WERI-Rb-1 (cell line): ENCODE measurements around the gene STXBP6.

Experiments used
- DNase-seq: peaks from one replicate; pipeline ENCODE4 v3.0.0-alpha.2; 2020
- H3K27ac ChIP-seq: fragments of 250-450 bp; sonication (Bioruptor Pico); 2 replicates; pipeline ENCODE4 v1.5.1; 2020; ENCODE audit warnings: mild to moderate bottlenecking, moderate library complexity
- H3K27me3 ChIP-seq: fragments of 250-450 bp; sonication (Bioruptor Pico); 2 replicates; pipeline ENCODE4 v1.5.1; 2021; ENCODE audit warnings: mild to moderate bottlenecking, low read depth, moderate library complexity; ENCODE audit not compliant: insufficient read depth, severe bottlenecking
- H3K36me3 ChIP-seq: fragments of 250-450 bp; sonication (Bioruptor Pico); 2 replicates; pipeline ENCODE4 v1.5.1; 2020; ENCODE audit warnings: mild to moderate bottlenecking, moderate library complexity
- H3K4me3 ChIP-seq: 2 replicates; pipeline ENCODE4 v1.5.1; 2011; ENCODE audit warnings: low read depth, mild to moderate bottlenecking, control low read depth, low read length
- H3K9me3 ChIP-seq: fragments of 250-450 bp; sonication (Bioruptor Pico); 2 replicates; pipeline ENCODE4 v1.5.1; 2021; ENCODE audit warnings: mild to moderate bottlenecking, moderate library complexity; ENCODE audit not compliant: severe bottlenecking
- TF ChIP-seq, protein P1 (sequence below): IDR thresholded peaks from 2 replicates; pipeline ENCODE4 v1.5.1; 2011; ENCODE audit warnings: low read depth, mild to moderate bottlenecking, control low read depth, inconsistent platforms, low read length

STXBP6 gene

DNA sequence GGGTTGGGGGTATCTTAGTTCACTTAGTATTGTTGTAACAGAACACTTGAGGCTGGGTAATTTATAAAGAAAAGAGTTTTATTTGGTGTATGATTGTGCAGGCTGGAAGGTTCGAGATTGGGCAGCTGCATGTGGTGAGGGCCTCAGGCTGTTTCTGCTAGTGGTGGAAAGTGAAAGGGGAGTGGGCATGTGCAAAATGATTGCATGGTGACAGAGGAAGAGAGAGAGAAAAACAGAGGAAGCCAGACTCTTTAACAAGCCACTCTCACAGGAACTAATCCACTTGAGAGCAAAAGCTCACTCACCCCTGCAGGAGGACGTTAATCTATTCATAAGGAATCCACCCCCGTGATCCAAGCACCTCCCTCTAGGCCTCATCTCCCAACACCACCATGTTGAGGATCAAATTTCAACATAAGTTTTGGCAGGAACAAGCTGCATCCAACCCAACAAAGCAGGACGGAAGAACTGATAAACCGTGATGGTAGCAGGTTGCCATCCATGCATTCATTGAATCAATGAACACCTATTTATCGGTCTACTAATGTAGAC is 251.0 kb downstream of the STXBP6 start:
- DNase-seq = no peak
- Histone ChIP-seq H3K9me3 (no peaks in the 10 kb centered on the region), H3K36me3 (no peaks in the 10 kb centered on the region), H3K27me3 (peaks cover 66% of the 10 kb centered on the region), H3K27ac (no peak overlapping the region), H3K4me3 (no peak overlapping the region)
- TF ChIP-seq, protein P1, sequence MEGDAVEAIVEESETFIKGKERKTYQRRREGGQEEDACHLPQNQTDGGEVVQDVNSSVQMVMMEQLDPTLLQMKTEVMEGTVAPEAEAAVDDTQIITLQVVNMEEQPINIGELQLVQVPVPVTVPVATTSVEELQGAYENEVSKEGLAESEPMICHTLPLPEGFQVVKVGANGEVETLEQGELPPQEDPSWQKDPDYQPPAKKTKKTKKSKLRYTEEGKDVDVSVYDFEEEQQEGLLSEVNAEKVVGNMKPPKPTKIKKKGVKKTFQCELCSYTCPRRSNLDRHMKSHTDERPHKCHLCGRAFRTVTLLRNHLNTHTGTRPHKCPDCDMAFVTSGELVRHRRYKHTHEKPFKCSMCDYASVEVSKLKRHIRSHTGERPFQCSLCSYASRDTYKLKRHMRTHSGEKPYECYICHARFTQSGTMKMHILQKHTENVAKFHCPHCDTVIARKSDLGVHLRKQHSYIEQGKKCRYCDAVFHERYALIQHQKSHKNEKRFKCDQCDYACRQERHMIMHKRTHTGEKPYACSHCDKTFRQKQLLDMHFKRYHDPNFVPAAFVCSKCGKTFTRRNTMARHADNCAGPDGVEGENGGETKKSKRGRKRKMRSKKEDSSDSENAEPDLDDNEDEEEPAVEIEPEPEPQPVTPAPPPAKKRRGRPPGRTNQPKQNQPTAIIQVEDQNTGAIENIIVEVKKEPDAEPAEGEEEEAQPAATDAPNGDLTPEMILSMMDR = no peak

DNA sequence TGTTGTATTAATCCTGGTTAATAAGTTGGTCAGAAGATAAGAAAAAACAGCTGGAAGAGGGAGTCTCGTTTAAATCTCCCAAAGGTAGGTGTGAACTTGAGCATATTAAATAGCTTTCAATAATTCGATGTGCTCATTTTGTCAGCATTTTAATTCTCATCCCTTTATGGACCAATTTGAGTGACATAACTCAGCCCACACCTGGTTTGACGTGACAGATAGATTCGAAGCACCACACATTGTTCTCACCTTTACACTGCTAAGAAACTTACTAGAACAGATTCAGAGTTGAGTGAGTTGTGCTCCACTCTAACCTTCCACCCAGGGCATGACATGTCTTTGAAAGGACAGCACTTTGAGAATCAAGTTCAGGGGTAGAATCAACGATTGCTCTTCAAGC is 254.5 kb downstream of the STXBP6 start:
- no peak overlapping the region for H3K4me3 ChIP-seq
- H3K27me3 ChIP-seq = peaks cover 46% of the 10 kb centered on the region
- DNase-seq = no peak
- TF ChIP-seq, protein P1 = no peak
- no peak overlapping the region for H3K27ac ChIP-seq
- H3K36me3 ChIP-seq = no peaks in the 10 kb centered on the region
- H3K9me3 ChIP-seq = no peaks in the 10 kb centered on the region

DNA sequence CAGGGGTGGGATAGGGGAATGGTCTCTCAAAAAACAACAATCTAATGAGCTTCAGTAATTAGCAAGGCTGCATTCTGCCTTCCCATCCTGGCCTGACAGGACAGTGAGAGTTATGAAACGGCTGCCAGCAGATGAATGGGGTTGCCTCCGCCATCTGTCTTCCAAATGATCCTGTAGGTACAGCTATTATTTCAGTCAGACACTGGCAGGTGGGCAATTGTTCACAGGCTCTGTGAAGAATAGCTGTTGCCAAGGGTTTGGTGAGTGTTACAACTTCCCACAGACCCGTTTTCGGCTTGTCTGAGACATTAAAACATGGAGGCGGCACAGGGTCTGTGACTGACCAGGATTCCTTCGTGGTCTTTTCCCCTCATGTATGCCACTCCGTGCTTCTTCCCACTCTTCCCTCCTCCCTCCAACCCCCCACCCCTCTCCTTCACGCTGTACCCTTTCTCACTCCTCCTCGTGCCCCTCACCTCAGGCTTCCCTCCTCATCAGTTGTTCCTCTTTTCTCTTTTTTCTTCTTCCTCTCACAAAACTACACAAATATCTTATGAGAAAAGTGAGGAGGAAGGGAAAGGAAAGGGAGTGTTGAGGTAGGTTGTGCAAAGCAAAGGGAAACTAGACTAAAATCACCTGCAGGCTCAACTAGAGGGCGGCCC is 255.2 kb downstream of the STXBP6 start:
- TF ChIP-seq, protein P1 = no peak
- Histone ChIP-seq H3K27ac (no peak overlapping the region), H3K9me3 (no peaks in the 10 kb centered on the region), H3K36me3 (no peaks in the 10 kb centered on the region), H3K27me3 (peaks cover 45% of the 10 kb centered on the region), H3K4me3 (no peak overlapping the region)
- DNase-seq = no peak

DNA sequence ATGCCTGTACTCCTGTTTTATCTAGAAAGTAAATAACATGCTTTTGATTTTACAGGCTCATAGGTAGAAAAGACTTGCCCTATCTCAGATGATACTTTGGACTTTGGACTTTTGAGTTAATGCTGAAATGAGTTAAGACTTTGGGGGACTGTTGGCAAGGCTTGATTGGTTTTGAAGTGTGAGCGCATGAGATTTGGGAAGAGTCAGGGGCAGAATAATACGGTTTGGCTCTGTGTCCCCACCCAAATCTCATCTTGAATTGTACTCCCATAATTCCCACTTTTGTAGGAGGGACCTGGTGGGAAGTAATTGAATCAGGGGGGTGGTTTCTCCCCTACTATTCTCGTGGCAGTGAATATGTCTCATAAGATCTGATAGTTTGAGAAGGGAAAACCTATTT is 259.8 kb downstream of the STXBP6 start:
- H3K27ac ChIP-seq = no peak overlapping the region
- no peaks in the 10 kb centered on the region for H3K36me3 ChIP-seq
- H3K9me3 ChIP-seq = no peaks in the 10 kb centered on the region
- no peak overlapping the region for H3K4me3 ChIP-seq
- TF ChIP-seq, protein P1 = no peak
- no peak for DNase-seq
- peaks cover 49% of the 10 kb centered on the region for H3K27me3 ChIP-seq

DNA sequence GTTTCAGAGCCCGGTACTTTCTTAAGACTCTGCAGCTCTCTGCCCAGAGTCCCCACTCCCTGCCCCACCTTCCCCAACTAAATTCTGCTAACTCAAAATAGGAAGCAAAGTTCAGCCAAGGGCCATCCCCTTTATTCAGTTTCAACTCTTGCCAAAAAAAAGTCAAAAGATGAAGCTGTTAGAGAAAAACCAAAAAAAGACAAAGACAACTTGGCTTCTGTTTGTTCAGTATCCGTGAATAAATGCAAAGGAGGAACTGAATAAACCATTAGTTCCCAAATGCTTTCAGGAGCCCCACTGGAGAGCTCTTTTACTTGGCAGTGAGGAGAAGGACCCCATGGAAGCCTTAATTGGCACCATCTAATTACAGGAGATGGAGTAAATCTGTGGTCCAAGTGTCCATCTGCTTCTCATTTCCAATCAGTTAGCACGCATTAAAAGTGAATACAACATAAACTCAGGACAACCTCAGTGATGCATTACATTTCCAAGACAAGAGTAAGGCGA is 260.5 kb downstream of the STXBP6 start:
- Histone ChIP-seq H3K27ac (no peak overlapping the region), H3K4me3 (no peak overlapping the region), H3K36me3 (no peaks in the 10 kb centered on the region), H3K9me3 (no peaks in the 10 kb centered on the region), H3K27me3 (peaks cover 43% of the 10 kb centered on the region)
- TF ChIP-seq, protein P1 = no peak
- DNase-seq = no peak

DNA sequence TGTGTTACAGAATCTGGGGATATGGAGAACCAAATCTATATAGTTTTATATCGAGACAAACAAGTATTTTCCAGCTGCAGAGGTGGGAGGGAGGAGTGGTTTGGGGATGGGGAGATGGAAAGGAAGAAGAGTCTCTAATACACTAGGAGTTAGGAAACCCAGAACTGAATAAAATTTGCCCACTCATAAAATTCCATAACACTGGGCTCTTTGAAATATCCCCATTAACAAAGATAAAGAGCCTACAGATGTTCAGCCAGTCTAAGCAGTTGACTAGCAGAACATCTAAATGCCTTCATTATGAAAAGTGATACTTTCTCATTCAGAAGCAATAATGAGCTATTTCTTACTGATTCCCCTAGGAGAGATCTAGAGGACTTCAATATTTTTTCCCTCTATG is 264.2 kb downstream of the STXBP6 start:
- Histone ChIP-seq H3K27ac (no peak overlapping the region), H3K4me3 (no peak overlapping the region), H3K36me3 (no peaks in the 10 kb centered on the region), H3K9me3 (no peaks in the 10 kb centered on the region), H3K27me3 (peaks cover 50% of the 10 kb centered on the region)
- TF ChIP-seq, protein P1 = no peak
- no peak for DNase-seq
